RWPE1 (cell line): Measurements from ENCODE around the gene C4orf33.

Experiments
- CTCF ChIA-PET: fragments of 350-600 bp; sonication (Branson Sonifier 250); formaldehyde crosslinking; extraction: SDS; loops from one replicate; lab custom pipeline; 2021; lab: Yijun Ruan, JAX
- POLR2A ChIA-PET: fragments of 400-600 bp; formaldehyde crosslinking; extraction: SDS; loops from one replicate; lab custom pipeline; 2020; ENCODE audit warnings: antibody characterized with exemption; ENCODE audit not compliant: low non-redundant PET; lab: Yijun Ruan, JAX
- DNase-seq: peaks from one replicate; pipeline ENCODE4 v3.0.0; 2012; ENCODE audit warnings: low spot score
- H3K27ac ChIP-seq: fragments of 450-650 bp; 2 replicates; pipeline ENCODE4 v1.5.1; 2017
- TF ChIP-seq, protein P1 (sequence below): fragments of 450-650 bp; conservative IDR thresholded peaks from 2 replicates; pipeline ENCODE4 v1.5.1; 2017; ENCODE audit warnings: low read depth, mild to moderate bottlenecking

The C4orf33 gene

DNA sequence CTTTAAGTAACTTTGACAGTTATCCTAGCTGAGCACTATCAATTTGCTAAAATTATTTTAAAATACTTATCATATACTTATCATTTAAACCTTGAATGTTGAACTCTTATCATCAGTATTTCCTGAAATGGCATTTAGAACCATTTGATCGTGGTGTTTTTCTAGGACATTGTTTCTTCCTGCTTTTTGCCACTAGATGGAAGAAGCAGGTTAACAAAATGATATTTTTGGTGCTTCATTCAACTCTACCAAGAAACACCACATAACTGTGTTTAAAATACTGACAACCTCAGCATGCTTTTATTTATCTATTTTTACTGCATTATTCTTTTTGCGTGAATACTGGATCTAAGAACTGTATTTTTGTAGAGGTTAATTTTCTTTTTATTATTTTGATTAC, 44.6 kb downstream of the C4orf33 start:
- CTCF ChIA-PET: no interaction called here

DNA sequence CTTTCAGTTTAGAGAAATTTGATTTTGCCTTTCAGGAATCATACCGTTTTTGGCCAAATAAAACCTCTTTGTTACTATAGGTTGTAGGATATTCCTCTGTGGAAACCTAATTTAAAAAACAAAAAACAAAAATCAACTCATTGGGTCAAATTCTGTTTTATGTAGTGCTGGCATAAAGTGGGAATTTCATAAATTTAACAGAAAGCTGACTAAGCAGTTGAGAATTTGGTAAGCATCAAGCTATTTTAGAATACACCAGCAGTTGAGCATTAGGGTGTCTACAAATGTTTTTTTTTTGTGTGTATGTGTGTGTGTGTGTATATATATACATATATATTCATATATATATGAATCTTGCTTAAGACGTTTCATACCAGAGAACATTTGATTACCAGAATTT, 47.4 kb downstream of the C4orf33 start:
- H3K27ac ChIP-seq: no peak overlapping the region
- CTCF ChIA-PET: no interaction called here
- POLR2A ChIA-PET: no interaction called here
- TF ChIP-seq, protein P1, sequence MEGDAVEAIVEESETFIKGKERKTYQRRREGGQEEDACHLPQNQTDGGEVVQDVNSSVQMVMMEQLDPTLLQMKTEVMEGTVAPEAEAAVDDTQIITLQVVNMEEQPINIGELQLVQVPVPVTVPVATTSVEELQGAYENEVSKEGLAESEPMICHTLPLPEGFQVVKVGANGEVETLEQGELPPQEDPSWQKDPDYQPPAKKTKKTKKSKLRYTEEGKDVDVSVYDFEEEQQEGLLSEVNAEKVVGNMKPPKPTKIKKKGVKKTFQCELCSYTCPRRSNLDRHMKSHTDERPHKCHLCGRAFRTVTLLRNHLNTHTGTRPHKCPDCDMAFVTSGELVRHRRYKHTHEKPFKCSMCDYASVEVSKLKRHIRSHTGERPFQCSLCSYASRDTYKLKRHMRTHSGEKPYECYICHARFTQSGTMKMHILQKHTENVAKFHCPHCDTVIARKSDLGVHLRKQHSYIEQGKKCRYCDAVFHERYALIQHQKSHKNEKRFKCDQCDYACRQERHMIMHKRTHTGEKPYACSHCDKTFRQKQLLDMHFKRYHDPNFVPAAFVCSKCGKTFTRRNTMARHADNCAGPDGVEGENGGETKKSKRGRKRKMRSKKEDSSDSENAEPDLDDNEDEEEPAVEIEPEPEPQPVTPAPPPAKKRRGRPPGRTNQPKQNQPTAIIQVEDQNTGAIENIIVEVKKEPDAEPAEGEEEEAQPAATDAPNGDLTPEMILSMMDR: no peak
- DNase-seq: no peak

More for the DNA sequence above, 44.6 kb downstream of the C4orf33 start:
- no peak overlapping the region for H3K27ac ChIP-seq
- TF ChIP-seq, protein P1: no peak
- POLR2A ChIA-PET: no interaction called here
- no peak for DNase-seq

DNA sequence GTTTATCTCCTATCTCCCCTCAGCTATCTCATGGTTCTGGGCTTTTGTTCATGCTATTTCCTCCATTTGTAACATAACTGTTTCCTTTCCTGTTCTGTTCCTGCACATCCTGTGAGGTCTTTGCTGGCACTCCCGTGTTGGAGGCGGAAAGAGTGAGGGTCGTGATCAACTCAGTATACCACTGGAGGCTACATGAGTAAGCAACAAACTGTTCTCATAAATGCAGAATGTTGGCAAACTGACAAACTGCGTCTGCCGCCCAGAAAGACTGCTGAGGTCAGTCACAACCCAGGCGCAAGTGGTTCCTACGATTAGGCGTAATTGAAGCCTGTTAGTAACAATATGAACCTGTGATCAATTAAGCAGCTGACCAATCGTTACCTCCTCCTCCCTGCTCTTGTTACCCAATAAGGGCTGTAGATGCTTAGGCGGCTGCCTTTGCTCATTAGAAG, 48.8 kb downstream of the C4orf33 start:
- no peak for DNase-seq
- CTCF ChIA-PET: no interaction called here
- H3K27ac ChIP-seq: no peak overlapping the region
- TF ChIP-seq, protein P1: no peak
- POLR2A ChIA-PET: no interaction called here

DNA sequence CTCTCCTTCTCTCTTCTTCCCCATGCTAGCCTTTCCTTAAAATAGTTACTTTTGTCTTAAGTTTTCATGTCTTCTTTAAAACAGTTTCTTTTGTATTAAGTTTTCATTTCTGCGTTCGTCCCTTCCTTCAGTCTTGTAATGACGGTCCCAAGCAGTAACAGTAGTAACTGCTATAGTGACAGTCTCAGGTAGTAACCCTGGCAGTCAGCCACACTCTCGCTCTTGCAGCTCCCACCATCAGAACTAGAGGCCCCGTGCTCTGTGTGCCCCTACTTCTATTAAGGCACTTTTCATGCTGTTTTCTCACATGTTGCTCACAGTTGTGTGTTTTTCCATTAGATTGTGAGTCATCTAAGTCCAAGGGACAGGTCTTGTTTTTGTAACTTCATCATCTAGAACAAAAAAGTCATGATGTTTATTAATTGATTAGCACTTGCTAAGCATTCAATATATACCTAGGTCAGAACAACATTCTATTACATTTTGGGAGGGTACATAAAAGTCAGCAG, 49.3 kb downstream of the C4orf33 start:
- POLR2A ChIA-PET: no interaction called here
- CTCF ChIA-PET: interaction anchor here (0.7 kb wide), 1 partner anchor 152 kb away, joined by 7 read pairs; no protein-coding TSS in a partner anchor
- TF ChIP-seq, protein P1: no peak
- no peak for DNase-seq
- H3K27ac ChIP-seq: no peak overlapping the region

DNA sequence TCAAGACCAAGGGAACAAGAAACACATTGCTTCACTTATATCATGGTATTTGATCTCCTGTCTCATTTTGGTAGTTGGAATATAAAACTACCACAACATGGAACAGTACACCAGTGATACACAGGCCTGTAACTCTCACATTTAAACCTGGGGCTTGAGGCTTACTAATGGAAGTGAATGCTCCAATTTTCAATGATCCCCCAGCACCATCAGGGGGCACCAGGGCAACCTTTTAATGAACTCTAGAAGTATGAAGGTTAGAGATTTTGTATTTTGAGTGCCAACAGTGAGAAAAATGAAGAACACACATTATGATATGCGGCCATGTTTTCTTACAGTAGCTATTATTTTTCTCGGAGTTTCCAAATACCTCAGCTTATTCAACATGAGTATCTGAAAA, 50.7 kb downstream of the C4orf33 start:
- no peak overlapping the region for H3K27ac ChIP-seq
- ChIA-PET POLR2A (no interaction called here), CTCF (interaction anchor here (0.7 kb wide), 1 partner anchor 668 kb away, joined by 3 read pairs; no protein-coding TSS in a partner anchor)
- TF ChIP-seq, protein P1: no peak
- no peak for DNase-seq

DNA sequence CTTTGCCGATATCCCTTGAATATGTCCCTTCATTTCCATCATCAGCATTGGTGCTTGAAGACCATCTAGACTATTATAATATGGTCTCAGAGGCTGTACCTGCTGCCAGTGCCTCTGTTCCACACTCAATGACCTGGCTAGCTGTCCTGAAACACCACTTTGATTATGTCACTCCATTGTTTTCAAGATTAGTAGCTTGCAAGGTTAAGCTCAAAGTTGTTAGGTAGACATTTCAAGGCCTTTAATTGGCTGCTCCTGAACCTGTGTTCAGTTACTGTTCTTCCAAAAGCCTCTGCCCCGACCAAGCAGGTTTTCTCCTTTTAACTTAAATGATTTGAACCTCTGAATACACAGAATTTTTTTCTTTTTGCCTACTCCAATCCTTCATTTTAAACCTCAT, 52.9 kb downstream of the C4orf33 start:
- TF ChIP-seq, protein P1: no peak
- CTCF ChIA-PET: interaction anchor here (1.1 kb wide), 1 partner anchor 20 kb away, joined by 3 read pairs; no protein-coding TSS in a partner anchor
- POLR2A ChIA-PET: no interaction called here

More for the DNA sequence above, 52.9 kb downstream of the C4orf33 start:
- DNase-seq: no peak
- H3K27ac ChIP-seq: no peak overlapping the region
